HEK293 (cell line): ENCODE measurements around the gene BLZF1.

ENCODE experiments used
- CTCF ChIA-PET: fragments of 350-600 bp; formaldehyde crosslinking; extraction: SDS; loops from one replicate; lab custom pipeline; 2021; ENCODE audit warnings: antibody characterized with exemption; lab: Yijun Ruan, JAX
- POLR2A ChIA-PET: fragments of 300-600 bp; formaldehyde crosslinking; extraction: SDS; loops from one replicate; lab custom pipeline; 2020; ENCODE audit warnings: antibody characterized with exemption, inconsistent platforms; lab: Yijun Ruan, JAX
- H3K27ac ChIP-seq: fragments of 200-500 bp; sonication (Bioruptor generic); 2 replicates; pipeline ENCODE4 v1.5.1; 2014; ENCODE audit warnings: low read depth, low read length, control low read depth, inconsistent platforms; ENCODE audit errors: extremely low read depth
- H3K36me3 ChIP-seq, 2 experiments: fragments of 200-500 bp in 1 of 2; sonication (Bioruptor generic) in 1 of 2; 1 replicate in 1 of 2; 2 replicates in 1 of 2; pipeline ENCODE4 v1.5.1; 2014 to 2017; ENCODE audit warnings: inconsistent platforms in 2 of 2, low read length in 2 of 2; ENCODE audit not compliant: control insufficient read depth in 2 of 2, insufficient read depth in 1 of 2
- H3K4me1 ChIP-seq: fragments of 200-500 bp; sonication (Bioruptor generic); 2 replicates; pipeline ENCODE4 v1.5.1; 2014; ENCODE audit warnings: mild to moderate bottlenecking, low read length, inconsistent platforms; ENCODE audit not compliant: control insufficient read depth, insufficient read depth
- H3K4me3 ChIP-seq: 2 replicates; pipeline ENCODE4 v1.5.1; 2011; ENCODE audit warnings: low read depth, mild to moderate bottlenecking, control low read depth, low read length, moderate library complexity
- H3K9me3 ChIP-seq: fragments of 200-500 bp; sonication (Bioruptor generic); 2 replicates; pipeline ENCODE4 v1.5.1; 2014; ENCODE audit warnings: low read depth, low read length, inconsistent platforms; ENCODE audit not compliant: control insufficient read depth, insufficient read depth
- GFI1B ChIP-seq: fragments of 450-650 bp; formaldehyde crosslinking; IDR thresholded peaks from 2 replicates; pipeline ENCODE4 v1.5.1; 2016; ENCODE audit warnings: missing biosample characterization, missing genetic modification characterization
- SALL2 ChIP-seq: fragments of 450-650 bp; formaldehyde crosslinking; IDR thresholded peaks from 2 replicates; pipeline ENCODE4 v1.5.0; 2017; ENCODE audit warnings: missing biosample characterization, mild to moderate bottlenecking, missing genetic modification characterization, borderline replicate concordance
- SP3 ChIP-seq: fragments of 450-650 bp; formaldehyde crosslinking; IDR thresholded peaks from 2 replicates; pipeline ENCODE4 v1.5.1; 2016; ENCODE audit warnings: missing biosample characterization, missing genetic modification characterization
- ZBTB6 ChIP-seq: fragments of 450-650 bp; formaldehyde crosslinking; IDR thresholded peaks from 2 replicates; pipeline ENCODE4 v1.5.1; 2017; ENCODE audit warnings: missing biosample characterization, missing genetic modification characterization
- ZFP41 ChIP-seq: fragments of 450-650 bp; formaldehyde crosslinking; IDR thresholded peaks from 2 replicates; pipeline ENCODE4 v1.5.1; 2016; ENCODE audit warnings: missing biosample characterization, missing genetic modification characterization, borderline replicate concordance
- ZFP69B ChIP-seq: fragments of 450-650 bp; formaldehyde crosslinking; IDR thresholded peaks from 2 replicates; pipeline ENCODE4 v1.5.1; 2016; ENCODE audit warnings: missing biosample characterization, missing genetic modification characterization
- ZIC2 ChIP-seq: fragments of 450-650 bp; formaldehyde crosslinking; IDR thresholded peaks from 2 replicates; pipeline ENCODE4 v1.5.1; 2016; ENCODE audit warnings: missing biosample characterization, missing genetic modification characterization
- ZNF112 ChIP-seq: fragments of 450-650 bp; formaldehyde crosslinking; IDR thresholded peaks from 2 replicates; pipeline ENCODE4 v1.5.0; 2017; ENCODE audit warnings: missing biosample characterization, missing genetic modification characterization
- ZNF121 ChIP-seq: fragments of 450-650 bp; formaldehyde crosslinking; IDR thresholded peaks from 2 replicates; pipeline ENCODE4 v1.5.1; 2016; ENCODE audit warnings: missing biosample characterization, missing genetic modification characterization
- ZNF133 ChIP-seq: fragments of 450-650 bp; formaldehyde crosslinking; IDR thresholded peaks from 2 replicates; pipeline ENCODE4 v1.5.1; 2016; ENCODE audit warnings: missing biosample characterization, missing genetic modification characterization
- ZNF16 ChIP-seq: fragments of 450-650 bp; formaldehyde crosslinking; IDR thresholded peaks from 2 replicates; pipeline ENCODE4 v1.5.1; 2016; ENCODE audit warnings: low read depth, missing biosample characterization, missing genetic modification characterization
- ZNF214 ChIP-seq: fragments of 450-650 bp; formaldehyde crosslinking; IDR thresholded peaks from 2 replicates; pipeline ENCODE4 v1.5.1; 2017; ENCODE audit warnings: missing biosample characterization, mild to moderate bottlenecking, missing genetic modification characterization, borderline replicate concordance
- ZNF221 ChIP-seq: fragments of 450-650 bp; formaldehyde crosslinking; IDR thresholded peaks from 2 replicates; pipeline ENCODE4 v1.5.1; 2017; ENCODE audit warnings: missing biosample characterization, missing genetic modification characterization, borderline replicate concordance
- ZNF37A ChIP-seq: fragments of 450-650 bp; IDR thresholded peaks from 2 replicates; pipeline ENCODE4 v1.5.1; 2018; ENCODE audit warnings: missing biosample characterization, missing genetic modification characterization
- ZNF426 ChIP-seq: fragments of 450-650 bp; formaldehyde crosslinking; IDR thresholded peaks from 2 replicates; pipeline ENCODE4 v1.5.1; 2017; ENCODE audit warnings: missing biosample characterization, missing genetic modification characterization, mild to moderate bottlenecking, inconsistent platforms, moderate library complexity
- ZNF449 ChIP-seq: fragments of 450-650 bp; formaldehyde crosslinking; IDR thresholded peaks from 2 replicates; pipeline ENCODE4 v1.5.1; 2017; ENCODE audit warnings: missing biosample characterization, mild to moderate bottlenecking, missing genetic modification characterization, moderate library complexity
- ZNF521 ChIP-seq: fragments of 450-650 bp; formaldehyde crosslinking; IDR thresholded peaks from 2 replicates; pipeline ENCODE4 v1.5.1; 2017; ENCODE audit warnings: missing biosample characterization, mild to moderate bottlenecking, missing genetic modification characterization
- ZNF621 ChIP-seq: fragments of 450-650 bp; formaldehyde crosslinking; IDR thresholded peaks from 2 replicates; pipeline ENCODE4 v1.5.1; 2017; ENCODE audit warnings: missing biosample characterization, missing genetic modification characterization
- ZNF670 ChIP-seq: fragments of 450-650 bp; formaldehyde crosslinking; IDR thresholded peaks from 2 replicates; pipeline ENCODE4 v1.5.1; 2016; ENCODE audit warnings: missing biosample characterization, missing genetic modification characterization, low read depth
- ZNF76 ChIP-seq: fragments of 450-650 bp; formaldehyde crosslinking; IDR thresholded peaks from 2 replicates; pipeline ENCODE4; 2016; ENCODE audit warnings: low read depth, missing biosample characterization, missing genetic modification characterization, borderline replicate concordance
- ZNF777 ChIP-seq: fragments of 450-650 bp; formaldehyde crosslinking; IDR thresholded peaks from 2 replicates; pipeline ENCODE4 v1.5.1; 2017; ENCODE audit warnings: missing biosample characterization, missing genetic modification characterization, borderline replicate concordance
- ZNF837 ChIP-seq: fragments of 450-650 bp; formaldehyde crosslinking; IDR thresholded peaks from 2 replicates; pipeline ENCODE4 v1.5.1; 2016; ENCODE audit warnings: missing biosample characterization, missing genetic modification characterization

Gene BLZF1

GRCh38 chr1:169325117-169325516 lies 42.9 kb upstream of the BLZF1 start:
- CTCF ChIA-PET: no interaction called here
- TF ChIP-seq ZBTB6 (0 out of 2 replicates have a peak, but pooled peaks have one; percentile 10), ZNF112 (tag by site-specific recombination) (no peak)
- TF ChIP-seq, all 188 proteins: peak for 1
- Histone ChIP-seq H3K9me3 (no peaks in the 10 kb centered on the region), H3K27ac (no peak overlapping the region), H3K4me3 (no peak overlapping the region), H3K4me1 (no peaks in the 10 kb centered on the region), H3K36me3 (no peaks in the 10 kb centered on the region)
- POLR2A ChIA-PET: no interaction called here

DNA sequence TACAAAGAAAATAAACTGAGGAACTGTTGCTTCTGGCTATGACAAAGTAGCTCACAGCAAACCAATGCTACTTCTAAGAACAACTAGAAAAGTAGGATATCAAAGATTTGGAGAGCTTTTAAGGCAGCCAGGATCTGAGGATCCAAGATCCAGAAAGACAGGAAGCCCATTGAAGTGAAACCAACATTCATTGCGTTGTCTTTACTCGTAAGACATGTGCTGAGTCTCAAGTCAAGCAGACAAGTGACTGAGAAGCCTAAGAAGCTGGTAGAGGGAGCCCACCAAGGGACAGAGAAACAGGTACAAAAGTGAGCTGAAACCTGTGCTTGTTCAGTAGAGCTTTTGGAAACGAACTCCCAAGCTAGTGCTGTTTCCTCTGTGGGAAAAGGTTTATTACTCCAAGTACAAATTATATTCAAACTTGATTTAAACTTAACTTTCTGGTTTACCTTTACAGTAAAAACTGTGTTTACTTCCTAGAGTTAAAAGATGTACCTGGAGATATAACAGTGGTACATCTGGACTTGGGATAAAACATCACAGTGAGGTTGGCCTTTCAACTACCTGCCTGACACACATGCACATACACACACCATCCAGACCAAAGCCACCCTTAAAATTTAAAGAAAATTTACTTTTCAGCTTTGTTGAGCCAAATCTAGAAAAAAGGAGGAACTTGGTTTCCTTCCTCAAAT lies 41.6 kb upstream of the BLZF1 start:
- CTCF ChIA-PET: interaction anchor here (0.6 kb wide), 2 partner anchors 35 to 381 kb away, joined by 3 read pairs; no protein-coding TSS in a partner anchor
- H3K27ac ChIP-seq: no peak overlapping the region
- H3K9me3 ChIP-seq: no peaks in the 10 kb centered on the region
- no peaks in the 10 kb centered on the region for H3K36me3 ChIP-seq
- POLR2A ChIA-PET: no interaction called here
- no peaks in the 10 kb centered on the region for H3K4me1 ChIP-seq
- TF ChIP-seq ZNF76 (tag by site-specific recombination) (no peak), ZNF670 (tag by site-specific recombination) (no peak), ZNF221 (tag by site-specific recombination) (no peak), SALL2 (tag by site-specific recombination) (no peak), ZNF16 (tag by site-specific recombination) (no peak), ZNF214 (no peak), ZIC2 (no peak), SP3 (tag by site-specific recombination) (no peak), GFI1B (tag by site-specific recombination) (no peak), ZNF621 (tag by site-specific recombination) (no peak), ZNF133 (tag by site-specific recombination) (no peak), ZNF121 (no peak)
- TF ChIP-seq, all 188 proteins: peak for 0
- no peak overlapping the region for H3K4me3 ChIP-seq

GRCh38 chr1:169326956-169327268 lies 41.1 kb upstream of the BLZF1 start:
- Histone ChIP-seq H3K9me3 (no peaks in the 10 kb centered on the region), H3K4me3 (no peak overlapping the region), H3K27ac (no peak overlapping the region), H3K36me3 (no peaks in the 10 kb centered on the region), H3K4me1 (no peaks in the 10 kb centered on the region)
- POLR2A ChIA-PET: no interaction called here
- CTCF ChIA-PET: interaction anchor here (0.6 kb wide), 2 partner anchors 35 to 381 kb away, joined by 3 read pairs; no protein-coding TSS in a partner anchor
- no peak for TF ChIP-seq ZNF837 (tag by site-specific recombination)
- no peak for TF ChIP-seq ZNF37A

GRCh38 chr1:169327875-169328274 lies 40.1 kb upstream of the BLZF1 start:
- TF ChIP-seq ZNF426 (tag by site-specific recombination) (no peak), ZNF521 (tag by site-specific recombination) (no peak), ZFP69B (no peak), ZNF777 (tag by site-specific recombination) (no peak), ZNF449 (tag by site-specific recombination) (no peak), ZNF37A (no peak), ZFP41 (tag by site-specific recombination) (no peak)
- H3K9me3 ChIP-seq: no peaks in the 10 kb centered on the region
- H3K36me3 ChIP-seq: no peaks in the 10 kb centered on the region
- no peaks in the 10 kb centered on the region for H3K4me1 ChIP-seq
- CTCF ChIA-PET: no interaction called here
- POLR2A ChIA-PET: no interaction called here
- H3K27ac ChIP-seq: no peak overlapping the region
- no peak overlapping the region for H3K4me3 ChIP-seq
